ENCODE results near the gene THUMPD3. TPM values are rescaled to one million over a fixed set of nuclear protein-coding genes. Genes with fewer than 3 reads are reported as not detected.

Gene THUMPD3
- 49.3 and 52.2 TPM in 2 replicates for total RNA-seq

- intact Hi-C loops (cut with micrococcal nuclease), result loop anchor here (1.0 to 10.0 kb wide), 8 partner anchors 10 to 400 kb away; partner anchors contain the start of genes BRPF1, MTMR14, RAD18 and SETD5
These were observed at the start of gene THUMPD3 for GRCh38 chr3:9362731-9363530. Gene THUMPD3 (plus strand): TSS chr3:9363054. CDS start chr3:9365069, 2,015 bp downstream.

- intact Hi-C loops (cut with micrococcal nuclease), result no loop called here
These were observed 48.1 kb upstream of the THUMPD3 start for GRCh38 chr3:9314796-9315195.

GRCh38 chr3:9316881-9317361 lies 45.9 kb upstream of the THUMPD3 start:
- intact Hi-C loops (cut with micrococcal nuclease), result no loop called here

- intact Hi-C loops (cut with micrococcal nuclease), result no loop called here
These were observed 40.1 kb upstream of the THUMPD3 start for GRCh38 chr3:9322780-9323179.

GRCh38 chr3:9324944-9325343 lies 37.9 kb upstream of the THUMPD3 start:
- intact Hi-C loops (cut with micrococcal nuclease), result no loop called here

- intact Hi-C loops (cut with micrococcal nuclease), result no loop called here
These were observed 35.3 kb upstream of the THUMPD3 start for GRCh38 chr3:9327578-9327977.

GRCh38 chr3:9330166-9330703 lies 32.6 kb upstream of the THUMPD3 start:
- intact Hi-C loops (cut with micrococcal nuclease), result no loop called here

- intact Hi-C loops (cut with micrococcal nuclease), result no loop called here
These were observed 31.7 kb upstream of the THUMPD3 start for GRCh38 chr3:9331171-9331570.

- intact Hi-C loops (cut with micrococcal nuclease), result no loop called here
These were observed 30.4 kb upstream of the THUMPD3 start for GRCh38 chr3:9332250-9333030.

GRCh38 chr3:9339761-9340471 lies 22.9 kb upstream of the THUMPD3 start:
- intact Hi-C loops (cut with micrococcal nuclease), result no loop called here

- intact Hi-C loops (cut with micrococcal nuclease), result no loop called here
These were observed 22.4 kb upstream of the THUMPD3 start for GRCh38 chr3:9340472-9340902.

GRCh38 chr3:9342696-9343095 lies 20.2 kb upstream of the THUMPD3 start:
- intact Hi-C loops (cut with micrococcal nuclease), result no loop called here

- intact Hi-C loops (cut with micrococcal nuclease), result no loop called here
These were observed 19.7 kb upstream of the THUMPD3 start for GRCh38 chr3:9343115-9343514.

GRCh38 chr3:9345041-9345440 lies 17.8 kb upstream of the THUMPD3 start:
- intact Hi-C loops (cut with micrococcal nuclease), result no loop called here

GRCh38 chr3:9346141-9346540 lies 16.7 kb upstream of the THUMPD3 start:
- intact Hi-C loops (cut with micrococcal nuclease), result no loop called here

- intact Hi-C loops (cut with micrococcal nuclease), result no loop called here
These were observed 15.8 kb upstream of the THUMPD3 start for GRCh38 chr3:9347081-9347480.

GRCh38 chr3:9347887-9348286 lies 15.0 kb upstream of the THUMPD3 start:
- intact Hi-C loops (cut with micrococcal nuclease), result no loop called here

GRCh38 chr3:9349321-9350117 lies 13.3 kb upstream of the THUMPD3 start:
- intact Hi-C loops (cut with micrococcal nuclease), result no loop called here

- intact Hi-C loops (cut with micrococcal nuclease), result loop anchor here (2.0 kb wide), 2 partner anchors 71 to 151 kb away; no protein-coding TSS in a partner anchor
These were observed 11.1 kb upstream of the THUMPD3 start for GRCh38 chr3:9351709-9352126.

Measured in T-helper 2 cell treated with Interferon-gamma antibody and Interleukin-4, amounts not matched to agents 100 ng/mL and 5 ng/mL, for 36 hours (primary cell).